Right renal cortex interstitium (tissue), 3 donors: ENCODE results near the gene HINT3. TPM values are rescaled to one million over a fixed set of nuclear protein-coding genes. Genes with fewer than 3 reads are reported as not detected.
"Not testable (repeated sequence)": the region's sequence is repeated elsewhere in the genome, so short reads cannot be mapped to it uniquely, and the experiment has no call there.

Experiments used
- DNase-seq, 3 donors: peaks; one replicate each; pipeline ENCODE4 v3.0.0-alpha.2; 2013; ENCODE audit warnings: low read depth in 3 of 3, low spot score in 2 of 3
- polyA plus RNA-seq, 3 donors: library from polyadenylated mRNA; unstranded; fragments of 120-200 nt; gene quantifications; one replicate each; pipeline ENCODE4 v1.2.1, GENCODE V29; 2013; ENCODE audit not compliant: insufficient read length in 3 of 3

HINT3 gene
- 10 to 100 TPM; 34.7 to 35.8 (median 34.8) TPM for polyA plus RNA-seq

DNA sequence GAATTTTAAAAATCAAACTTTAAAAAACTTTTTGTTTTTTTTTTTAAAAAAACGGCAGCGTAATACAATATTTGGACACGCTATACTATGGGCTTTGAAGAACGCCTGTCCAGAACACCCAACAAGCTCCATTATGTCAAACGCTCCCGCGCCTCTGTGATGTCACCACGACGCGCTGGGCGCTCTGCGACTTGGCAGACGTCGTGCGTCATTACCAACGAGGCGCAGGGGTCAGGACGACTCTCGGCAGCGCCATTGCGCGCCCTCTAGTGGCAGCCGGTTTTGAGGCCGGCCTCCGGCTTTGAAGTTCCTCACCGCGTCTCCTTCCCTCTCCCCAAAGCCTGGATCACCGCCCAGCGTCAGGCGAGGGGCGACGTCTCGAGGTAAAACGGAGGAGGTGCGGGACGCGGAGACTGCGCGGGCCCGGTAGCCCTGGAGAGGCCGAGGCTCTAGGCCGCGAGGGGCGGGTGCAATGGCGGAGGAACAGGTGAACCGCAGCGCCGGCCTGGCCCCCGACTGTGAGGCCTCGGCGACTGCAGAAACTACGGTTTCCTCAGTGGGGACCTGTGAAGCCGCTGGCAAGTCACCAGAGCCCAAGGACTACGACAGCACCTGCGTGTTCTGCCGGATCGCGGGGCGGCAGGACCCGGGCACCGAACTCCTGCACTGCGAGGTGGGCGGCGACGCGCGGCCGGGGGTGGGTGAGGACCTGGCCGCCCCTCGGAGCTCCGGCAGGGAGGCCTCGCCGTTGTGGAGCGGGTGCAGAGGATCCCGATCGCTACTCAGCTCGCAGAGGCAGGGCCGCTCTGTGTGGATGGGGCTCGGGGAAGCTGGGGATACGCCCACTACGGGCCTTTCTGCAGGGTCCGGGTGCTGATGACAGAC lies at the start of gene HINT3:
HINT3 (plus strand) TSS at position 265 of the 885 bp plus-strand sequence; CDS start at position 473, 208 bp downstream.
- peak; percentile 94 to 97 (median 97) for DNase-seq

DNA sequence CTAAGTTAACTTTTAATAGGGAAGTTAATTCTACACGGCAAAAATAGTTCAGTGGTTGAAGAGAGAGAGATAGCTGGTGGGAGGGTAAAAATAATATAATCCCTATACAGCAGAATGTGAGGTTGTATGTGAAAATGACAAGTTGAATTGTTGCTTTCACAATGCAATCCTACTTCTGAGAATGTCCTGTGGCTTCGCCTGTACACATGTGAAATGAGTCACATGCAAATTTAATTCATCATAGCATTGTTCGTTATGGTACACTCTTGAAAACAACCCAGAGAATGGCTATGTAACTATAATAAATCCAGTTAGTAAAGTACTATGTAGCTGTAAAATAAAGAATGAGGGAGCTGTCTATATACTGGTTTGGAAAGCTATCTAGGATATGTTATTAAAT lies 46.0 kb upstream of the HINT3 start:
- DNase-seq = no peak

DNA sequence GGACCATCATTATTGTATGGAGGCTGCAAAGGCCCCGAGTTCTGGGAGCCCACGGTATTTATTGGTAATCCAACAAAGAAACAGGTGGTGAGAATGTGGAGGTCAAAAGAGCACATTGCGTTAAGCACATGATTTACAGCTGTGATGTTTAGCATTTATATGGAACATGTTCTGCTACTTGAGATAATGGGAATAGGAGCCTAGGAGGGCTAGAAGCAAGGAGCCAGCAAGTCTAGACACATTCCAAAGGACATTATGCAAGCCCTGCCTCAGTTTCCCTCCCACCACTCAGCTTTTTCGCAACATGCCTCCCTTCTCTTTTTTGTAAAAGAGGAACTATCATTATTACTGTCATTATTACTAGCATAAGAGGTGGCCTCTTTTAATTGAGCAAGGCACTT lies 45.5 kb upstream of the HINT3 start:
- not testable (repeated sequence) for DNase-seq

DNA sequence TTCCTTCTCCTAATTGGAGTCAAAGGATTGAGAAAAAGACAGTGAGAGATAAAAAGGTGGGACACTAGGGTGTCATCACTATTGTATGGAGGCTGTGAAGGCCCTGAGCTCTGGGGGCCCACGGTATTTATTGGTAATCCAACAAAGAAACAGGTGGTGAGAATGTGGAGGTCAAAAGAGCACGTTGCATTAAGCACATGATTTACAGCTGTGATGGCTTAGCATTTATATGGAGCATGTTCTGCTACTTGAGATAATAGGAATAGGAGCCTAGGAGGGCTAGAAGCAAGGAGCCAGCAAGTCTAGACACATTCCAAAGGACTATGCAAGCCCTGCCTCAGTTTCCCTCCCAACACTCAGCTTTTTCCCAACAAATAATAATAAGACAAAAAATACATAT lies 44.1 kb upstream of the HINT3 start:
- DNase-seq = not testable (repeated sequence)

DNA sequence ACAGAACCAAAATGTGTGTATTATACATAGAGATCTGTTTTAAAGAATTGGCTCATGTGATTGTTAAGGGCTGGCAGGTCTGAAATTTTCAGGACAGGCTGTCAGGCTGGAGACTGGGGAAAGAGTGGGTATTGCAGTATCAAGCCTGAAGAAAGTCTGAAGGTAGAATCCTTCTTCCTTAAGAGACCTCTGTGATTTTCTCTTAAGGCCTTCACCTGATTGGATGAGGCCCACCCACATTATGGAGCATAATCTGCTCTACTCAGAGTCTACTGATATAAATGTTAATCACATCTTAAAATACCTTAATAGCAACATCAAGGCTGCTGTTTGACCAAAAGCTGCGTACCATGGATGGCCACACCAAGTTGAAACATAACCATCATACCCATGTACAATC lies 43.4 kb upstream of the HINT3 start:
- no peak for DNase-seq

DNA sequence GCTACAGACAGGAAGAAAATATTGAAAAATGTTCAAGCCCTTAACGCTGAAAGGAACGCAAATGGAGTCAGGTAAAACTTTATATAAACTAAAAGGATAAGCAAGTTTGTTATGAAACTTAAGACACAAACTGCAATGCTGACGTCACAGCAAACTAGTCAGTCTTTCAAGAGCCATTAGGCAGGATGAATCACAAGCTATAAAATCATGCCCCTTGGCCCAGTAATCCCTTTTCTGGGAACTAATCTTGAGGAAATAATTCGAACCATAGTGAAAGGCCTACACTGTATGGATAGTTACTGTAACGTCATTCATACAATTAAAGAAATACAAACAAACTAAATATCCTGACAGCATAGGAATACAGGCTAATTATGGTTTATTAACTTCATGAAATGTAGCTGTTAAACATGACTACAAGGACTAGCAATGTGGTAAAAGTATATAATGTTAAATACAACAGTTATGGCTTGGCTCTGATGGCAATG lies 42.7 kb upstream of the HINT3 start:
- no peak for DNase-seq

DNA sequence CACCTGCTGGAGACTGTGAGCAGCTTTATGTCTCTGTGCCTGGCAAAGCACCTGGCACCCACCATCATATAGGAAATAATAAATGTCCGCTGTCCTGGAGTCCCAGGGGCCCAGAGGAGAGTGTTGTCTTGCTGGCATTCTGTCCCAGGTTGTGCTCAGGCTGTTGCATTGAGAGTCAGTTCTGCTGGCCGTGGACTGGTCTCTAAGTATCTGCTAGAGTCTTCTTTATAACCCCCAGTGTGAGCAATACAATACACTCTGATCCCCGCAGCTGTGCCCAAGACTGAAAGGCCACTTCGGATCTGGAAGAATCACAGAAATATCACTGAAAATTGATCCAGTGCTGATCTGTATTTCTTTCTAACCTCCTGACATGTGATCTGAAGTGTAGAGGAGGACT lies 38.3 kb upstream of the HINT3 start:
- DNase-seq = no peak

DNA sequence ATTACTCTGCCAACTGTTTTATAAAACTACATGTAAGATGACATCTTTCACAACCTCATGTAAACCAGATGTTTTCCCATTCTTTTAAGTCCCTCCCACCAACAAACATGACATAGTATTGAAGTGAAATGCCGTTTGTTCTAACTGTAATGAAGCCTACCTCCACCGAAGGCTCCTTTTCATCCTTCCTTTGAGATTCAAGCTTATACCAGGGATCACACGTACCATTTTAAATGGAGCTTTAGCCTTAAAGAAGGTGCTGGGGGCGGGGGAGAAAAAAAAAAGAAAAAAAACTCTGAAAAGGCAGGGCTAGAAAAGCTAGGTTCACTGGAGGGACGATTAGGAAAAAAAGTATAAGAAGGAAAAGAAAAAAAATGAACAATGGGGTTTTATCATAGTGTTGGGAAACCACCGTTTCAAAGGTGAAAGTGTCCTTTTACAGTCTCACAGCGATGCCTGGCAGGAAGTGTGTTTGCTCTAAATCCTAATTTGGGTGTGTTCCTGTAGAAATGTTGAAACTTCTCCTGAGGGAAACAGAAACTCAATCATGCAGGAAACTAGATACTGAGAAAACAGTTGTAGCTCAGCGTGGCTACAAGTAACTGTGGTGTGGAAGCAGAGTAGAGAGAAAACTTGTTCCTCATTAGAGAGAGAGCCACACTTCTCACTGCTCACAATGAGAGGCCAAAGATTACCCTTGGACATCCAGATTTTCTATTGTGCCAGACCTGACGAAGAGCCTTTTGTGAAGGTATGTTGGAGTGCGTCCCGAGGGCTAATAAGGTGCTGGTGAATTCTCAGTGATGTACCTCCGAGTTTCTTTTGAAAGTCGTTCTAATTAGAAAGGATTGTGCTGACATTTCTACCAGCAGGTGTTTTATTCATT lies 37.6 kb upstream of the HINT3 start:
- peak; percentile 56 to 71 (median 70) for DNase-seq

DNA sequence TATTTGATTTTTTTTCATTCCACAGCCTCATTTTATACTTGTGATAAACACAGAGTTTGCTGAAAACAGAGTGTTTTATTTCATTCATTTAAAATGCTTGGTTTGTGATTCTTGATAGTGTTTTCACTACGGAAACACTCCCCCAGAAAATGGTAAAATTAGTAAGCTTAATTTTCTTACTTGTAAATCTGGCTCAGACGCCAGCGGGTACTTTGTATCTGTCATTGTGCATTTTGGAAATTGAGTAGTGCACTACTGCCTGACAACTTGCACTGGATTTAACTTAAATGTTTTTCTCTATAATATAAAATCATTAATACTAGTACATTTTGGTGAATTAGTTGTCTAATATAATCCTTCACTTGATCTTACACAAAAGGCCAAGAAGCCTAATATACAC lies 37.0 kb upstream of the HINT3 start:
- DNase-seq = no peak

DNA sequence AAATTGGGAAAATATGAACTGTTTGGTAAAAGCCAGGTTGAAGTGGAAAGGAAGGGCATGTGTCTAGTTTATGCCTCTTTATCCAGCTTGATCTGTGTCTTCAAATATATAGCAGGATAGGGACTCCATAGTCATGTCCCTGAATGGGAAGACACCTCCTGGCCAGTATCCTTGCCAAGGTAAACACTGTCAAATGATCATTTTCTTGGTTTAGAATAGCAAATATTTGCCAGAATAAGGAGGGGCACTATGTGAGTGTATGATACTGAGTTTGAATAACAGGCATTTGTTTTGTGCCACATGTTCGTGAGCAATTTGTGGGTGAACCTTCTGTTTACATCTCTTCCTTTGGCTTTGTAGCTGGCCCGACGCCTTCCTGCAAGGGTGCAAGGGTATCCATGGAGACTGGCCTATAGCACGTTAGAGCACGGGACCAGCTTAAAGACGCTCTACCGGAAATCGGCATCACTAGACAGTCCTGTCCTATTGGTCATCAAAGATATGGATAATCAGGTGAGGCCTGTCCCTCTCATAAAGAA lies 34.2 kb upstream of the HINT3 start:
- DNase-seq = no peak

DNA sequence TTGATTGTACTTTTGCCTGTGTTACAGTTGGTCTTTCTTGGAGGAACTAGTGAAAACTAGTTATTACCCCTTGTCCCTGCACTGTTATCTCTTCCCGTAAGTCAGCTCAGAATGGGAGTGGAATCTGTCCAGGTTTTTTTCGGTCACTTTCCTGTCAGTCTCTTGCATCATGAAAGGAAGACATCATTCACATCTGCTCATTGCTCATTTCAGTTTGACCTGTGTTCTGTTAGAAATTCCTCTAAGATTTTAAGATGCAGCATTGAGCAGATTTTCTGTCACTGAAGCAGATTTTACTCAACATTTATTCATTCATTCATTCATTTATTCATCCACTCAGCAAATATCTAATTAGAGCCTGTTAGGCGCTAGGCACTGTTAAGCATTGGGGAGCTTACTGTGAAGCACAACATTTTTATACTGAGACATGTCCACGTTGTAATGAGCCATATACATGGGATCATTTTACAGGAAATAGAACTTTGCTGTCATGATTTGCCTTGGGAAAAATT lies 33.1 kb upstream of the HINT3 start:
- DNase-seq = no peak

DNA sequence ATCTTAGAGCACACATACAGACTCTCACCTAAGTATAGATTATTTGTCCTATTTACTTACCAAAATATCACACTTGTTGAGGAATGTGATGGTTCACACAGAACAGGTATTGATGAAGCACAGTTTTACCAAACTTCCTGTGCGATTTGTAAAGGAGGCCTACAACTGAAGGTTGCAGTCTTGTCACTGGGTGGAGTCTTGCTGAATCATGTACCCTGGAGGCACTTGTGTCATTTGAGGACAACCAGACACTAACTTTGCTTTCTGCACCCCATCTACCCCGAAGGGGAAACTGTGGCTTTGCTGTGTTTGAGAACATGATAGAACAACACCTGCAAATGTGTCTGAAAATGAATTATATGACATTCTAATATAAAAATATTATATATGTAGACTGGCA lies 32.4 kb upstream of the HINT3 start:
- DNase-seq = no peak

DNA sequence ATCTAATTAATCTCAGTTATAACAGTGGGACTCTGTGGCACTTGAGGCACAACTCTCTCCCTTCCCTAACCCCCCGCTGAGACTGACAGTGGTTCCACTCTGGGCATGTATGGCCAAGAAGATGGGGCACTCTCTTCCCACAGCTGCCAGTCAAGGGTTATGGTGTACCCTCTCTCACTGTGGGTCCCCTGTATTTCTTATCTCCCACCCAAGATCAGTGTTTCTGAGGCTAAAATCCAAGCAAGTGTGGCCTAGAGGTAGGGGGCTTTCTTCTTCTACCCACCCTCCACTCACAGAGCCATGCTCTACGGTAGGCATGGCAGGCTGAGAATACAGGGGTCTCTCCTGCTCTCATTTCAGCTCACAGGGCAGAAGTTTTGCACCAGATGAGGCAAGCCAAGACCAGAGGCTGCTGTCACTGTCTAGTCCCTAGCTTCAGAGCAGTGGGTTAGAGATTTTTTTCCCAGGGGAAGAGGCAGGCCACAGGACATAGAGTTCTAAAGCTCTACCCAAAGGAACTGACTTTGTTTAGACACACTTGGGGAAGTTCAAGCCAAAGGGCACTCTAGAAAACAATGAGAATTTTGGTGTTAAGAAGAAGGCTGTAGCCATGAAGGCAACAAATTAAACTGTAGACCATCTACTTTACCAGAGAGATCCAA lies 31.7 kb upstream of the HINT3 start:
- DNase-seq = no peak

DNA sequence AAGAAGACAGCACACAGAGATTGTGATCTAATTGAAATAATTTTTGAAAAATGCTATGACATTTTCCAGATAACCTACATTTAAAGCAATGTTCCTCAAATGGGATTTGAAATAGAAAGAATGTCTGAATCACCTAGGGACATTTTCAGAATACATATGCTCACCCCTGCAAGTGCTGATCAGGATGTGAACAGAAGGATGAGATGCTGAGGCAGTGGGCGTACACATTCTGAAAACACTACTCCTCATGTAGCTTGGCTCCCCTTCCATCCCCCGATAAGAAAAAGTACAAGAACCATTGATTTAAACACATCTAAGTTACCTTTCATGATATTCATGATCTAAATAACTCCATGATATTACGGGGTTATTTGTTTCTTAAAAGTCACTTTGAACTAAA lies 29.9 kb upstream of the HINT3 start:
- no peak for DNase-seq

DNA sequence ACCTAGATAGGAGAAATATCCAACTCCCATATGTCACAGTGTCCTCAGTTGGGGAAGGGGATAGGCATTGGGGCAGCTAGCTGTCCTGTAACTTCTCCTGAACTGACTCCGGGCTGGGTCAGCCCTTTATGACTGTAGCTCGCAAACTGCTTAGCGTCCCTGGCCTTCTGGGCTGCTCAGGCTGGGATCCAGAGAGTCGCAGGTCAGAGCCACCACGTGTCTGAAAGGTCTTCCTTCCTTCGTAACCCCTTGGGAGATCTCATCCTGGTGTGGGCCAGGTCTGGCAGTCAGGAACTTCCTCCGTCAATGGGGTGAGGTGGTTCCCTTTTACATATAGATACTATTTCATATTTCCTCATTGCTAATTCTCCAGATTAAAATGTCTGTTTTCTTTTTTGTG lies 28.8 kb upstream of the HINT3 start:
- DNase-seq = no peak

DNA sequence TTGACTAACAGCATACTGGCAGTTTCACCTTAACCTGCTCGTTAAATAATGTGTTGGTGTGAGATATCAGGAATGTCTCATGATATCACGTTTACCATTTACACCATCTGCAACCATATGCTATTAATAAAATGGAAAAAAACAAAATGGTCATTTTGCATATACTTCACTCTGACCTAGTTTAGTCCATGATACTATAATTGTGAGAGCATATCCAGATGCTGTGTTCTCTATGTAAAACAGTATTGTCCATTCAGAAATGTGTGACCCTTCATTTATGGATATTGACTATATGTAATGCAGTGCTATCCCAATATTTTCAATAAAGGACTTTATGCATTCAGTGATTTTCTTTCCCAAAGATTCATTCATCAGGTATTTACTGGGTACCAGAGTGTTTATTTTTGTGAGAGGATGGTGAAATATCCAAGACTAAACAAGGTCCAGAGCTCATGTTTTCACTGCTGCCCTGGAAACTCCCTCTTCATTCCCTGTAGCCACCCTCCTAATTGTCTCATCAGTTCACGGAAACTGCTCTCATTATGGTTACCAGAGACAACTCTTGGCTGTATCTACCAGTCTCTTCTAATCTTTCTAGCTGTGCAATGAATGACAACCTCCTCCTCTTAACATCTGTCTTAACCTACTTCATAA lies 25.7 kb upstream of the HINT3 start:
- DNase-seq = no peak

DNA sequence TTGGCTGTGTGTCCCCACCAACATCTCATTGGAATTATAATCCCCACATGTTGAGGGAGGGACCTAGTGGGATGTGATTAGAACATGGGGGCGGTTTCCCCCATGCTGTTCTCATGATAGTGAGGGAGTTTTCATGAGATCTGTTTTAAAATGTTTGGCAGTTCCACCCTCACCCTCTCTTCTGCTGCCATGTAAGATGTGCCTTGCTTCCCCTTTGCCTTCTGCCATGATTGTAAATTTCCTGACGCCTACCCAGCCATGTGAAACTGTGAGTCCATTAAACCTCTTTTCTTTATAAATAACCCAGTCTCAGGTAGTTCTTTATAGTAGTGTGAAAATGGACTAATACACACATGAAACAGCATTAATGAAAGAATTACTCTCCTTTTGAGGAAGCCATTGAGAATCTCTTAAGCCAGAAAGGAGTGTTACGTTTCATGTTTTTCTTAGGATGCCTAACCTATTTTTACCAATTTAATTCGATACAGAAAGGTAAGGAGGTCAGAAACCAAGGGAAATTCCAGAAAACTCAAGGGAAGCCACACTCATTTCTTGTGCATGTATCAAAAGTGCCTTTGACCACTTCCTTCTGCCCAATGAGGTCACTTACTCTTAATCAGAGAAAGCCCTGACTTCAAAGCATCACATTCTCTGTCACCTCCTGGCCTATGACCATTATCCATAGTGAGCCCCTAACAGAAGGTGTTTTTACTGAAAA lies 24.7 kb upstream of the HINT3 start:
- no peak for DNase-seq

DNA sequence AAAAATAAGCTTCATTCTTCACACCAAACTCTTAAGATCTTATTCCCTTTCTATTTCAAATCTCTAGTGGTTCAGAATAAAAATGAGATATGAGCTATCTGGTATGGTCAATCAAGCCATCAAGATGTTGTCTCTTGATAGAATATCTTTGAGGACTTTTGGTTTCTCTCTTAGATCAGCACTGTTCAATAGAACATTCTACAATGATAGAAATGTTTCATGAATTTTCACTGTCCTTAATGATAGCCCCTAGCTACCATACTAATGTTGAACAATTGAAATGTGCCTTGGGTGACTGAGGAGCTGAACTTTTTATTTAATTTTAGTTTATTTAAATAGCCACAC lies 24.1 kb upstream of the HINT3 start:
- no peak for DNase-seq

DNA sequence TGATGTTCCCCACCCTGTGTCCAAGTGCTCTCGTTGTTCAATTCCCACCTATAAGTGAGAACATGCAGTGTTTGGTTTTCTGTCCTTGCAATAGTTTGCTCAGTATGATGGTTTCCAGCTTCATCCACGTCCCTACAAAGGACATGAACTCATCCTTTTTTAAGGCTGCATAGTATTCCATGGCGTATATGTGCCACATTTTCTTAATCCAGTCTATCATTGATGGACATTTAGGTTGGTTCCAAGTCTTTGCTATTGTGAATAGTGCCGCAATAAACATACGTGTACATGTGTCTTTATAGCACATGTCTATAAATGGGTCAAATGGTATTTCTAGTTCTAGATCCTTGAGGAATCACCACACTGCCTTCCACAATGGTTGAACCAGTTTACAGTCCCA lies 21.1 kb upstream of the HINT3 start:
- DNase-seq = not testable (repeated sequence)
